Measurements from ENCODE around the gene ALG14. TPM values are rescaled to one million over a fixed set of nuclear protein-coding genes. Genes with fewer than 3 reads are reported as not detected.

ALG14 gene
- total and polyA plus RNA-seq, 11 donors: 0.56 to 4.7 (median 3.2) TPM

DNA sequence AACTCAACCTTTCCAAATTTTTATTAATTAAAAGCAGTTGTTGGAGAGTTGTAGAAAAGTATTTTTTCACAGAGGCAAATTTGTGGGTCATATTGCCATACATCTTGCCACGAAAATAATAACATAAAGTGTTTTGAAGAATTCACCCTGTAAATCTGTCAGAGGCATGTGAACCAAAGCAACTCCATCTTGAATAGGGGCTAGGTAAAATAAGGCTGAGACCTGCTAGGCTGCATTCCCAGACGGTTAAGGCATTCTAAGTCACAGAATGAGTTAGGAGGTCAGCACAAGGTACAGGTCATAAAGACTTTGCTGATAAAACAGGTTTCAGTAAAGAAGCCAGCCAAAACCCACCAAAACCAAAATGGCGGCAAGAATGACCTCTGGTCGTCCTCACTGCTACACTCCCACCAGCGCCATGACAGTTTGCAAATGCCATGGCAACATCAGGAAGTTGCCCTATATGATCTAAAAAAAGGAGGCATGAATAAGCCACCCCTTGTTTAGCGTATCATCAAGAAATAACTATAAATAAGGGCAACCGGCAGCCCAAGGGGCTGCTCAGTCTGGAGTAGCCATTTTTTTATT, 141.4 kb downstream of the ALG14 start:
- TF ChIP-seq POLR2A (IDR thresholded peaks at IDR 0.05): no peak
- TF ChIP-seq, protein P1, sequence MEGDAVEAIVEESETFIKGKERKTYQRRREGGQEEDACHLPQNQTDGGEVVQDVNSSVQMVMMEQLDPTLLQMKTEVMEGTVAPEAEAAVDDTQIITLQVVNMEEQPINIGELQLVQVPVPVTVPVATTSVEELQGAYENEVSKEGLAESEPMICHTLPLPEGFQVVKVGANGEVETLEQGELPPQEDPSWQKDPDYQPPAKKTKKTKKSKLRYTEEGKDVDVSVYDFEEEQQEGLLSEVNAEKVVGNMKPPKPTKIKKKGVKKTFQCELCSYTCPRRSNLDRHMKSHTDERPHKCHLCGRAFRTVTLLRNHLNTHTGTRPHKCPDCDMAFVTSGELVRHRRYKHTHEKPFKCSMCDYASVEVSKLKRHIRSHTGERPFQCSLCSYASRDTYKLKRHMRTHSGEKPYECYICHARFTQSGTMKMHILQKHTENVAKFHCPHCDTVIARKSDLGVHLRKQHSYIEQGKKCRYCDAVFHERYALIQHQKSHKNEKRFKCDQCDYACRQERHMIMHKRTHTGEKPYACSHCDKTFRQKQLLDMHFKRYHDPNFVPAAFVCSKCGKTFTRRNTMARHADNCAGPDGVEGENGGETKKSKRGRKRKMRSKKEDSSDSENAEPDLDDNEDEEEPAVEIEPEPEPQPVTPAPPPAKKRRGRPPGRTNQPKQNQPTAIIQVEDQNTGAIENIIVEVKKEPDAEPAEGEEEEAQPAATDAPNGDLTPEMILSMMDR (IDR thresholded peaks at IDR 0.05): no peak
- H3K9me3 ChIP-seq: no peaks in the 10 kb centered on the region
- no peak overlapping the region for H3K27ac ChIP-seq
- H3K4me1 ChIP-seq: peaks cover 0 to 34% (median 21%) of the 10 kb centered on the region in 12 donors
- no peak for DNase-seq
- H3K4me3 ChIP-seq: no peak overlapping the region
- no peak for ATAC-seq
- intact Hi-C loops (cut with DNase I): no loop called here
- peaks cover 0 to 25% (median 4%) of the 10 kb centered on the region in 9 donors for H3K36me3 ChIP-seq
- peaks cover 0 to 12% (median 0%) of the 10 kb centered on the region in 9 donors for H3K27me3 ChIP-seq
- 95 to 99% (median 97%) methylated on average over 7 of the region's 7 CpGs for WGBS, 4 donors

- H3K27ac ChIP-seq: peak overlapping the region in 5 of 12 donors; percentile 14 to 99 (median 96)
- peaks cover 3 to 33% (median 22%) of the 10 kb centered on the region in 12 donors for H3K4me1 ChIP-seq
- H3K4me3 ChIP-seq: peak overlapping the region in 7 of 12 donors; percentile 2 to 95 (median 80)
- ATAC-seq: no peak
- 73 to 81% (median 78%) methylated on average over 11 of the region's 11 CpGs for WGBS, 4 donors
- no peak for TF ChIP-seq POLR2A (IDR thresholded peaks at IDR 0.05)
- TF ChIP-seq, protein P1 (IDR thresholded peaks at IDR 0.05): no peak
- peaks cover 0 to 25% (median 4%) of the 10 kb centered on the region in 9 donors for H3K36me3 ChIP-seq
- H3K9me3 ChIP-seq: no peaks in the 10 kb centered on the region
- peaks cover 0 to 24% (median 0%) of the 10 kb centered on the region in 9 donors for H3K27me3 ChIP-seq
- intact Hi-C loops (cut with DNase I): loop anchor here in 7 of 10 donors (5.0 to 10.0 kb wide), 8 partner anchors 33 to 115 kb away; no protein-coding TSS in a partner anchor
- peak in 1 of 5 donors; percentile 15 for DNase-seq
Observed at GRCh38 chr1:94929351-94930217, 143.2 kb downstream of the ALG14 start.

- TF ChIP-seq POLR2A (IDR thresholded peaks at IDR 0.05): no peak
- TF ChIP-seq, protein P1 (IDR thresholded peaks at IDR 0.05): no peak
- peak overlapping the region in 9 of 12 donors; percentile 69 to 95 (median 81) for H3K4me3 ChIP-seq
Observed at GRCh38 chr1:94928293-94928939, 144.3 kb downstream of the ALG14 start.

More at GRCh38 chr1:94928293-94928939, 144.3 kb downstream of the ALG14 start:
- Histone ChIP-seq H3K27ac (peak overlapping the region; percentile 95 to 100 (median 97)), H3K27me3 (peaks cover 0 to 24% (median 0%) of the 10 kb centered on the region in 9 donors), H3K9me3 (no peaks in the 10 kb centered on the region), H3K4me1 (peaks cover 8 to 44% (median 30%) of the 10 kb centered on the region in 12 donors), H3K36me3 (peaks cover 0 to 19% (median 4%) of the 10 kb centered on the region in 9 donors)
- DNase-seq: no peak
- 55 to 72% (median 61%) methylated on average over 7 of the region's 7 CpGs for WGBS, 4 donors
- intact Hi-C loops (cut with DNase I): loop anchor here in 7 of 10 donors (5.0 to 10.0 kb wide), 8 partner anchors 34 to 116 kb away; no protein-coding TSS in a partner anchor
- ATAC-seq: no peak
